Heart left ventricle (tissue), 13 donors: ENCODE results near the gene FHIP2A.

ENCODE experiments used
- POLR2A ChIP-seq, 2 donors: fragments of 450-650 bp; IDR thresholded peaks; one replicate each; pipeline ENCODE4 v1.6.1; 2017; ENCODE audit warnings: antibody characterized with exemption in 2 of 2, mild to moderate bottlenecking in 2 of 2, moderate library complexity in 2 of 2
- TF ChIP-seq, protein P1 (sequence below), 12 donors: fragments of 200-600 bp; sonication (generic) in 4 of 12; IDR thresholded peaks; one replicate each; pipeline versions ENCODE4 v1.5.0 to v1.8.0; 2018 to 2022; ENCODE audit warnings: antibody characterized with exemption in 12 of 12, mild to moderate bottlenecking in 5 of 12
- donor health status: ischemic (EF 13 %, LVEDD 7.1; RV severe dilation, severe dysfunction).
- donor health status: DM: no; HTN: yes; CAD: no.
- donor health status: DM: no; HTN: no; CAD: no.
- donor health status: ischemic (EF 25% LVEDD 6.9; RV normal size, moderate dysfunction).
- donor health status: ischemic (EF 25% LVEDD 5.7; RV mildly dilated, moderate dysfunction).
- donor health status: ischemic (EF 35%, LVEDD 5.7; RV mildly dilated, moderate dysfunction).
- donor health status: nonischemic (EF 11% LVEDD 7.7; RV severe dilation, severe dysfunction).
- donor health status: DM: yes; HTN: yes; CAD: no.
- donor health status: PGD.
- donor health status: ischemic (EF 29% LVEDD 5.4; RV normal size, mild dysfunction).
- donor health status: nonischemic (EF 23%, LVEDD 6.1; RV moderate dilation, normal function).

DNA sequence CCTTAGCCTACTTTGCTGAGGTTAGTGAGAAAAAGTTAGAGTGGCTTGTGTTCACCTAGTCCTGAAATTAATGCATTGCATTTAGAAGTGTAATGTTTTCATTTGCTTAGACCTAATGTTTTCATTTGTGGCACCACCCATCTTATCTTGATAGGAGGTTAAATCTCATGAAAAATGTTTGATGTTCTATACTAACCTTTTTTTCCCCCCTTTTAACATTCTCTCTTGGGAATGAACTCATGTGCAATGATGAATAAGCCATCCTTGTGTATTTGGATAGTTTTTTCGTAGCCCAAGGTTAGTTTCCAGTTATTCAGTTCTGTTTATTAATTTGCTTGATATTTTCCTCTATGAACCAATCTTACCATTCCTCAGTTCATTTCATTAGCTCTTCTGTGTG, 2.8 kb downstream of the FHIP2A start:
- TF ChIP-seq, protein P1, sequence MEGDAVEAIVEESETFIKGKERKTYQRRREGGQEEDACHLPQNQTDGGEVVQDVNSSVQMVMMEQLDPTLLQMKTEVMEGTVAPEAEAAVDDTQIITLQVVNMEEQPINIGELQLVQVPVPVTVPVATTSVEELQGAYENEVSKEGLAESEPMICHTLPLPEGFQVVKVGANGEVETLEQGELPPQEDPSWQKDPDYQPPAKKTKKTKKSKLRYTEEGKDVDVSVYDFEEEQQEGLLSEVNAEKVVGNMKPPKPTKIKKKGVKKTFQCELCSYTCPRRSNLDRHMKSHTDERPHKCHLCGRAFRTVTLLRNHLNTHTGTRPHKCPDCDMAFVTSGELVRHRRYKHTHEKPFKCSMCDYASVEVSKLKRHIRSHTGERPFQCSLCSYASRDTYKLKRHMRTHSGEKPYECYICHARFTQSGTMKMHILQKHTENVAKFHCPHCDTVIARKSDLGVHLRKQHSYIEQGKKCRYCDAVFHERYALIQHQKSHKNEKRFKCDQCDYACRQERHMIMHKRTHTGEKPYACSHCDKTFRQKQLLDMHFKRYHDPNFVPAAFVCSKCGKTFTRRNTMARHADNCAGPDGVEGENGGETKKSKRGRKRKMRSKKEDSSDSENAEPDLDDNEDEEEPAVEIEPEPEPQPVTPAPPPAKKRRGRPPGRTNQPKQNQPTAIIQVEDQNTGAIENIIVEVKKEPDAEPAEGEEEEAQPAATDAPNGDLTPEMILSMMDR (IDR thresholded peaks at IDR 0.05), result no peak
- TF ChIP-seq POLR2A (IDR thresholded peaks at IDR 0.05), result no peak
